ENCODE data around the gene EHD1. TPM values are rescaled to one million over a fixed set of nuclear protein-coding genes. Genes with fewer than 3 reads are reported as not detected.
A peak's percentile ranks its signal among the peaks of the same experiment; 100 is the strongest.

The EHD1 gene
- total RNA-seq, 1 donor from 2014 or later, result 111 TPM

GRCh38 chr11:64810271-64810890 lies 68.0 kb downstream of the EHD1 start, which contains the start of gene MEN1:
Gene MEN1 (minus strand): TSS chr11:64810551. CDS start chr11:64810109, 442 bp downstream.
- DNase-seq (ENCODE audit: low spot score), result peak; percentile 98
- Mint-ChIP-seq H3K36me3 (ENCODE audit: low read depth) (peaks cover 6% of the 10 kb centered on the region), H3K9me3 (ENCODE audit: low read depth) (no peaks in the 10 kb centered on the region), H3K27me3 (ENCODE audit: low read depth) (no peaks in the 10 kb centered on the region), H3K27ac (ENCODE audit: unreplicated experiment) (peak within 1 kb of the TSS; percentile 54), H3K4me3 (ENCODE audit: unreplicated experiment) (peak within 1 kb of the TSS; percentile 96), H3K4me1 (ENCODE audit: low read depth) (peaks cover 19% of the 10 kb centered on the region)
- TF ChIP-seq, protein P1, sequence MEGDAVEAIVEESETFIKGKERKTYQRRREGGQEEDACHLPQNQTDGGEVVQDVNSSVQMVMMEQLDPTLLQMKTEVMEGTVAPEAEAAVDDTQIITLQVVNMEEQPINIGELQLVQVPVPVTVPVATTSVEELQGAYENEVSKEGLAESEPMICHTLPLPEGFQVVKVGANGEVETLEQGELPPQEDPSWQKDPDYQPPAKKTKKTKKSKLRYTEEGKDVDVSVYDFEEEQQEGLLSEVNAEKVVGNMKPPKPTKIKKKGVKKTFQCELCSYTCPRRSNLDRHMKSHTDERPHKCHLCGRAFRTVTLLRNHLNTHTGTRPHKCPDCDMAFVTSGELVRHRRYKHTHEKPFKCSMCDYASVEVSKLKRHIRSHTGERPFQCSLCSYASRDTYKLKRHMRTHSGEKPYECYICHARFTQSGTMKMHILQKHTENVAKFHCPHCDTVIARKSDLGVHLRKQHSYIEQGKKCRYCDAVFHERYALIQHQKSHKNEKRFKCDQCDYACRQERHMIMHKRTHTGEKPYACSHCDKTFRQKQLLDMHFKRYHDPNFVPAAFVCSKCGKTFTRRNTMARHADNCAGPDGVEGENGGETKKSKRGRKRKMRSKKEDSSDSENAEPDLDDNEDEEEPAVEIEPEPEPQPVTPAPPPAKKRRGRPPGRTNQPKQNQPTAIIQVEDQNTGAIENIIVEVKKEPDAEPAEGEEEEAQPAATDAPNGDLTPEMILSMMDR (IDR thresholded peaks at IDR 0.05), result no peak

DNA sequence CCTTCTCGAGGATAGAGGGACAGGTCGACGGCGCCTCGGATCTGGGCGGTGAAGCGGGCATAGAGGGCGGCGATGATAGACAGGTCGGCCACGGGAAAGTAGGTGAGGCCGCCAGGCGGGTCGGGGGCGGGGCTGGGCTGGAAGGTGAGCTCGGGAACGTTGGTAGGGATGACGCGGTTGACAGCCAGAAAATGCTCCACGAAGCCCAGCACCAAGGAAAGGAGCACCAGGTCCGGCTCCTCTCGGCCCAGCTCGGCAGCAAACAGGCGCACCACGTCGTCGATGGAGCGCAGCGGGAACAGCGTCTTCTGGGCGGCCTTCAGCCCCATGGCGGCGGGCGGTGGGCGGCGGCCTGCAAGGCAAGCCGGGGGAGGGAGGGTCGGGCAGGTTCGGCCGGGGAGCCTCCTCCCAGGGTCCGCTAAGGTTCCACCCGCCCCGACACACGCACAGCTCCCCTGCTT lies 68.6 kb downstream of the EHD1 start:
- peaks cover 19% of the 10 kb centered on the region for H3K4me1 Mint-ChIP-seq (ENCODE audit: low read depth)
- H3K9me3 Mint-ChIP-seq (ENCODE audit: low read depth), result no peaks in the 10 kb centered on the region
- peak overlapping the region; percentile 54 for H3K27ac Mint-ChIP-seq (ENCODE audit: unreplicated experiment)
- H3K36me3 Mint-ChIP-seq (ENCODE audit: low read depth), result peaks cover 6% of the 10 kb centered on the region
- peak overlapping the region; percentile 96 for H3K4me3 Mint-ChIP-seq (ENCODE audit: unreplicated experiment)
- DNase-seq (ENCODE audit: low spot score), result no peak
- TF ChIP-seq, protein P1 (IDR thresholded peaks at IDR 0.05), result no peak
- no peaks in the 10 kb centered on the region for H3K27me3 Mint-ChIP-seq (ENCODE audit: low read depth)

GRCh38 chr11:64805481-64805880 lies 72.9 kb downstream of the EHD1 start:
- Mint-ChIP-seq H3K4me1 (ENCODE audit: low read depth) (peaks cover 27% of the 10 kb centered on the region), H3K9me3 (ENCODE audit: low read depth) (no peaks in the 10 kb centered on the region), H3K4me3 (ENCODE audit: unreplicated experiment) (no peak overlapping the region), H3K27me3 (ENCODE audit: low read depth) (no peaks in the 10 kb centered on the region), H3K27ac (ENCODE audit: unreplicated experiment) (no peak overlapping the region), H3K36me3 (ENCODE audit: low read depth) (peaks cover 6% of the 10 kb centered on the region)
- no peak for DNase-seq (ENCODE audit: low spot score)
- TF ChIP-seq, protein P1 (IDR thresholded peaks at IDR 0.05), result no peak

GRCh38 chr11:64804346-64805210 lies 73.8 kb downstream of the EHD1 start:
- Mint-ChIP-seq H3K27me3 (ENCODE audit: low read depth) (no peaks in the 10 kb centered on the region), H3K9me3 (ENCODE audit: low read depth) (no peaks in the 10 kb centered on the region), H3K4me1 (ENCODE audit: low read depth) (peaks cover 21% of the 10 kb centered on the region), H3K4me3 (ENCODE audit: unreplicated experiment) (peak overlapping the region; percentile 93), H3K27ac (ENCODE audit: unreplicated experiment) (peak overlapping the region; percentile 95), H3K36me3 (ENCODE audit: low read depth) (peaks cover 6% of the 10 kb centered on the region)
- TF ChIP-seq, protein P1 (IDR thresholded peaks at IDR 0.05), result no peak
- DNase-seq (ENCODE audit: low spot score), result no peak

- peaks cover 6% of the 10 kb centered on the region for H3K36me3 Mint-ChIP-seq (ENCODE audit: low read depth)
- no peaks in the 10 kb centered on the region for H3K27me3 Mint-ChIP-seq (ENCODE audit: low read depth)
- TF ChIP-seq, protein P1 (IDR thresholded peaks at IDR 0.05), result no peak
- H3K4me1 Mint-ChIP-seq (ENCODE audit: low read depth), result peaks cover 16% of the 10 kb centered on the region
- peak overlapping the region; percentile 95 for H3K27ac Mint-ChIP-seq (ENCODE audit: unreplicated experiment)
- no peak for DNase-seq (ENCODE audit: low spot score)
- H3K9me3 Mint-ChIP-seq (ENCODE audit: low read depth), result no peaks in the 10 kb centered on the region
- peak overlapping the region; percentile 93 for H3K4me3 Mint-ChIP-seq (ENCODE audit: unreplicated experiment)
Observed at GRCh38 chr11:64803846-64804345, 74.5 kb downstream of the EHD1 start.

Measured in chondrocyte (in vitro differentiated cells).